PFSK-1 (cell line): ENCODE data around the gene JUNB.

Experiments used
- POLR2AphosphoS5 ChIP-seq: IDR thresholded peaks from 2 replicates; pipeline ENCODE4 v1.6.1; 2012; ENCODE audit warnings: low read depth, mild to moderate bottlenecking, control low read depth, low read length, moderate library complexity
- TF ChIP-seq, protein P1 (sequence below), 2 experiments: IDR thresholded peaks; 2 replicates each; pipeline versions ENCODE4 v1.6.1 to v1.8.0; 2011 to 2012; ENCODE audit warnings: low read depth in 2 of 2, low read length in 2 of 2, control low read depth in 1 of 2, inconsistent platforms in 1 of 2, mild to moderate bottlenecking in 1 of 2, moderate library complexity in 1 of 2; ENCODE audit not compliant: insufficient read depth in 1 of 2

DNA sequence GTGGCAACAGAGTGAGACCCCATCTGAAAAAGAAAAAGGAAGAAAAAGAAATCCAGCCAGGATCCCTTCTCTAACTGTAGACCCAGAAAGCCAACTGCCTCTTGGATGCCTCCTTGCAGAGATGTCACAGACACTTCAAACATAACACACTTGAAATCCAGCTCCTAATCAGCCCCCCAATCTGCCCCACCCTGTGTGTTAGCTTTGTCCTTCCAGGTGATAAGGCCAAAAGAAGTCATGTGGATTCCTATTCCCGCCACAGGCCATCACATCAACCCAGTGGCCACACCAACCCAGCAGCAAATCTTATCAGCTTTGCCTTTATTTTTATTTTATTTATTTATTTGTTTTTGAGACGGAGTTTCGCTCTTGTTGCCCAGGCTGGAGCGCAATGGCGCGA is 31.6 kb upstream of the JUNB start:
- TF ChIP-seq POLR2AphosphoS5: no peak
- TF ChIP-seq, protein P1, sequence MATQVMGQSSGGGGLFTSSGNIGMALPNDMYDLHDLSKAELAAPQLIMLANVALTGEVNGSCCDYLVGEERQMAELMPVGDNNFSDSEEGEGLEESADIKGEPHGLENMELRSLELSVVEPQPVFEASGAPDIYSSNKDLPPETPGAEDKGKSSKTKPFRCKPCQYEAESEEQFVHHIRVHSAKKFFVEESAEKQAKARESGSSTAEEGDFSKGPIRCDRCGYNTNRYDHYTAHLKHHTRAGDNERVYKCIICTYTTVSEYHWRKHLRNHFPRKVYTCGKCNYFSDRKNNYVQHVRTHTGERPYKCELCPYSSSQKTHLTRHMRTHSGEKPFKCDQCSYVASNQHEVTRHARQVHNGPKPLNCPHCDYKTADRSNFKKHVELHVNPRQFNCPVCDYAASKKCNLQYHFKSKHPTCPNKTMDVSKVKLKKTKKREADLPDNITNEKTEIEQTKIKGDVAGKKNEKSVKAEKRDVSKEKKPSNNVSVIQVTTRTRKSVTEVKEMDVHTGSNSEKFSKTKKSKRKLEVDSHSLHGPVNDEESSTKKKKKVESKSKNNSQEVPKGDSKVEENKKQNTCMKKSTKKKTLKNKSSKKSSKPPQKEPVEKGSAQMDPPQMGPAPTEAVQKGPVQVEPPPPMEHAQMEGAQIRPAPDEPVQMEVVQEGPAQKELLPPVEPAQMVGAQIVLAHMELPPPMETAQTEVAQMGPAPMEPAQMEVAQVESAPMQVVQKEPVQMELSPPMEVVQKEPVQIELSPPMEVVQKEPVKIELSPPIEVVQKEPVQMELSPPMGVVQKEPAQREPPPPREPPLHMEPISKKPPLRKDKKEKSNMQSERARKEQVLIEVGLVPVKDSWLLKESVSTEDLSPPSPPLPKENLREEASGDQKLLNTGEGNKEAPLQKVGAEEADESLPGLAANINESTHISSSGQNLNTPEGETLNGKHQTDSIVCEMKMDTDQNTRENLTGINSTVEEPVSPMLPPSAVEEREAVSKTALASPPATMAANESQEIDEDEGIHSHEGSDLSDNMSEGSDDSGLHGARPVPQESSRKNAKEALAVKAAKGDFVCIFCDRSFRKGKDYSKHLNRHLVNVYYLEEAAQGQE (IDR thresholded peaks at IDR 0.05; ENCODE audit: insufficient read depth in 1 of 2, low read depth in 2 of 2, low read length in 2 of 2): no peak
